Memory B cell (primary cell): ENCODE data around the gene LRRC3C.

Source experiments
- ATAC-seq: fragments of 150-1000 bp; cut with Tn5 transposase; 2 replicates; pipeline ENCODE4 v1.10.0; 2021; ENCODE audit warnings: low read depth, mild to moderate bottlenecking, moderate library complexity
- DNase-seq, 2 donors: peaks; one replicate each; pipeline ENCODE4 v3.0.0; 2022; ENCODE audit warnings: low spot score in 2 of 2
- H3K27ac Mint-ChIP-seq: one replicate; pipeline ENCODE4 v1.8.0; 2022; ENCODE audit warnings: mild to moderate bottlenecking, moderate library complexity, mixed read lengths
- H3K27me3 Mint-ChIP-seq: one replicate; pipeline ENCODE4 v1.8.0; 2022; ENCODE audit warnings: mixed read lengths
- H3K36me3 Mint-ChIP-seq: one replicate; pipeline ENCODE4 v1.8.0; 2022; ENCODE audit warnings: mild to moderate bottlenecking, mixed read lengths
- H3K4me1 Mint-ChIP-seq: one replicate; pipeline ENCODE4 v1.8.0; 2022; ENCODE audit warnings: mixed read lengths
- H3K4me3 Mint-ChIP-seq: one replicate; pipeline ENCODE4 v1.8.0; 2022; ENCODE audit warnings: mild to moderate bottlenecking, moderate library complexity, mixed read lengths
- H3K9me3 Mint-ChIP-seq: one replicate; pipeline ENCODE4 v1.8.0; 2022; ENCODE audit warnings: mixed read lengths

The LRRC3C gene

DNA sequence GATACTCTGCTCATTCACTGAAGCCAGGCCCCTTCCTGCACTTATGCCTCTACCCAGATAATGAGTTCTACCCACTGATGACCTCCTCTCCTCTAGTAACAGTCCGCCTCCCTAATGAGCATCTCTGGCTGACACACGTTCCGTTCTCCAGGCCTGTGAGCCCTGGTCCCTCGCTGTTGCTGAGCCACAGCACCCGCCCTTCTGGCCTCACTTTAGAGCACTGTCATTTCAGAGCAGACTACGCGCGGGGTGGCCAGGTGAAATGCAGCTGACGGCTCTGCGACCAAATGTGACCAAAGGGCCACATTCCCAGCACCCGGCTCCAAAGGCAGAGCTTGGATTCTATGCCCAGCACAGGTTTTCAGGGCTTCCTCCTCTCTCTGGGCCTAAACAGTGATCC is 66.9 kb downstream of the LRRC3C start:
- Mint-ChIP-seq H3K9me3 (no peaks in the 10 kb centered on the region), H3K36me3 (peaks cover 49% of the 10 kb centered on the region), H3K27ac (no peak overlapping the region), H3K4me3 (no peak overlapping the region), H3K27me3 (no peaks in the 10 kb centered on the region), H3K4me1 (peaks cover 6% of the 10 kb centered on the region)
- DNase-seq = no peak
- ATAC-seq = no peak
